ENCODE data around the gene KCNJ1.

The KCNJ1 gene

GRCh38 chr11:128867277-128867676 is at the start of gene KCNJ1:
Gene KCNJ1 (minus strand): TSS chr11:128867296. CDS start chr11:128840243, 27,053 bp downstream.
- no peak for DNase-seq

DNA sequence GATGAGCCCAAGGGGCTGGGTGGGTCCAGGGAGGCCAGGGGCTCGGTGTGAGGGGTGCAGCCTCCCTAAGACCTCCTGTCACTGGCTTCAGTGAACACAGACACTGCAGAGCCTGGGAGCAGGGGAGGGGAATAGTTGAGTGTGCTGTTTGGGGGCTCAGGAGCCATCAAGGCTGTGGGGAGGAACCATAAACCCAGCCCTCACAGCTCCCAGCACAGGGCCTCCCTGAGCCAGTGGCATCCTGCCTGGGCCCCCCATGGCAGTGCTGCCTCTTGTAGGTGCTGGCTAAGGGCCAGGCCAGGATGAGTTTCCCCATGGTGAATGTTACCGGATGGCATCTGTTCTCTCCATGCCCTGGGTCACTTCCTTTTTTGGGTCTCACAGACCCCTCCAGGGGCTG is 49.6 kb upstream of the KCNJ1 start:
- DNase-seq = no peak

GRCh38 chr11:128916037-128916572 is 49.0 kb upstream of the KCNJ1 start:
- DNase-seq = no peak

- DNase-seq = no peak
Observed at GRCh38 chr11:128915149-128915521, 48.0 kb upstream of the KCNJ1 start.

GRCh38 chr11:128914216-128915148 is 47.4 kb upstream of the KCNJ1 start:
- DNase-seq = no peak

DNA sequence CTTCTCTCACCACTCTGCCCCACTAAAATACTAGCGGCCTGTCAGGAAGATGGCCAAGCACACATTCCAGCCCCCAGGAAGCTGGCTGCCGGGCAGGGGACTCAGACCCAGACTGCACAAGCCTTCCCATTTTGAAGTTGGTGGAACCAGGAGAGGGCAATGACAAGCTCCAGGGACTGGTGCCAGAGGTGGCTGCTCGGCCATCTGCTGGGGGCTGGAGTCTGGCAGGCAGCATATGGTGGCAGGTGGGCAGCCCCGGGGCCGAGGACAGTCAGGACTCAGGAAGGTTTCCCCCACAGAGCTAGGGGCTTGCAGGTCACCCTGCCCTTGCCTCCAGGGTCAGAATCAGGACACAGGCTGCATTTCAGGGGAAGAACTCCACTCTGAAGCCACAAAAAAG is 46.7 kb upstream of the KCNJ1 start:
- no peak for DNase-seq

DNA sequence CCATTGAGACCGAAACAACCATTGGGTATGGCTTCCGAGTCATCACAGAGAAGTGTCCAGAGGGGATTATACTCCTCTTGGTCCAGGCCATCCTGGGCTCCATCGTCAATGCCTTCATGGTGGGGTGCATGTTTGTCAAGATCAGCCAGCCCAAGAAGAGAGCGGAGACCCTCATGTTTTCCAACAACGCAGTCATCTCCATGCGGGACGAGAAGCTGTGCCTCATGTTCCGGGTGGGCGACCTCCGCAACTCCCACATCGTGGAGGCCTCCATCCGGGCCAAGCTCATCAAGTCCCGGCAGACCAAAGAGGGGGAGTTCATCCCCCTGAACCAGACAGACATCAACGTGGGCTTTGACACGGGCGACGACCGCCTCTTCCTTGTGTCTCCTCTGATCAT is 44.6 kb upstream of the KCNJ1 start:
- DNase-seq = no peak

- DNase-seq = no peak
Observed at GRCh38 chr11:128911239-128911638, 44.1 kb upstream of the KCNJ1 start.

DNA sequence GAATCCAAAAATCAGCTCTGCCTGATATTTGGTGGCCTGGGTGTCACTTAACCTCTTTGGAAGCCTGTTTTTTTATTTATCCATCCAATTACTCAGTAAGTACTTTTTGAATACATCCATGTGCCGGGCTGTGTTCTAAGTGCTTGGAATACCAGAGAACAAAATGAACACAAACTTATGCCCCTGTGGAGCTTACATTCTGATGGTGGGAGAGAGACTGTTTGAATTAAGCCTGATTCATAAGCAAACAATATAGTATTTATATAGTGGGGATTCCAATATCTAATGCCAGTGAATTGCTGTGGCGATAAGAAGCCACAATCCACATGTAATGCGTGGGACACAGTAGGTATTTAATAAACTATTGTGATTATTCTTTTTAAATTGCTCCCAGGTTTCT is 43.5 kb upstream of the KCNJ1 start:
- no peak for DNase-seq

DNA sequence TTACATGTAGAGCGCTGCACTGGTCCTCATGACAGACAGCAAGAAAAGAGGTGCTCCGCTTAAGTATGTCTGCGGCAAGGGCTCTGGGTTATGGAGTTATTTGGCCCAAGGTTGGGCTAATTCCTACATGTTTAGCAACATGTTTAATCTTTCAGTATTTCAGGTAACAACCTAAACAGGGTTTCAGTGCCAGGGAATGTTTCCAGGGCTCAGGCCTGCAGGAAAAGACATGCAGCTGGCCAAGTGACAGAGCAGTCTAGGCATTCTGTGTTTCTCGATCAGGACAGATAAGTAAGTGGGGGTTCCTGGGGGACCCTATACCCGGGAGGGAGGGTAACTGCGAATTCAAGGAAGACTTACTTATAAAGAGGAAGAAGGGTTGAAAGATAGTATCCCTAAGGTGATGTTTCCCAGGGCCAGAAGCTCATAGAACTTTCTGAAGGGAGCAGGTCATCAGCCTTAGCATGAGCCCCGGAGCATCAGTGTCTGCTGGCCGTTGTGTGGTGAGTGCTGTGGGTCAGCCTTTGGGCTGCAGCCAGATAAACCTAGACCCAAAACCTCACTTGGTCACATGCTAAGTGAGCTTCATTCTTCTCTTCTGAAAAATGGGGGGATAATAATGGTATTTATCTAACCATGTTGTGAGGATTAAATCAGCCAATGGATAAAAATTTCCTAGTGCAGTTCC is 42.5 kb upstream of the KCNJ1 start:
- no peak for DNase-seq

GRCh38 chr11:128908391-128909246 is 41.5 kb upstream of the KCNJ1 start:
- no peak for DNase-seq

DNA sequence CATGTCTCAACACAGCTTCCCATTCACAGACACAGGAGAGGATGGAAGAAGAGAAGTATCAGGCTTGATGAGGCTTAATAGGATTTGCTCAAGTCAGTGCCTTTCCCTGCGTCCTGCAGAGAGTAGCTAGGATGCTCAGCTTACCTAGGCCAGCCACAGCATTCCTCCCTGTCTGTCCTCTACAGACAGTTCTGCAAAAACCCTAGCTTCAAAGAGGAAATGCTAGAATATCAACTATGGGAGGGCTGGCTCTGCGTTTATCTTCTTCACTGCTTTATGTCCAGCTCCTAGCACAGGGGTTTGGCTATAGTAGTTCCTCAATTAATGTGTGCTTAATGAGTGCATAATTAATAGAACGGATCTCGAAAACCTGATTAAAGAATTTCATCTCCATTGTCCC is 40.5 kb upstream of the KCNJ1 start:
- no peak for DNase-seq

- no peak for DNase-seq
Observed at GRCh38 chr11:128906185-128907050, 39.3 kb upstream of the KCNJ1 start.

DNA sequence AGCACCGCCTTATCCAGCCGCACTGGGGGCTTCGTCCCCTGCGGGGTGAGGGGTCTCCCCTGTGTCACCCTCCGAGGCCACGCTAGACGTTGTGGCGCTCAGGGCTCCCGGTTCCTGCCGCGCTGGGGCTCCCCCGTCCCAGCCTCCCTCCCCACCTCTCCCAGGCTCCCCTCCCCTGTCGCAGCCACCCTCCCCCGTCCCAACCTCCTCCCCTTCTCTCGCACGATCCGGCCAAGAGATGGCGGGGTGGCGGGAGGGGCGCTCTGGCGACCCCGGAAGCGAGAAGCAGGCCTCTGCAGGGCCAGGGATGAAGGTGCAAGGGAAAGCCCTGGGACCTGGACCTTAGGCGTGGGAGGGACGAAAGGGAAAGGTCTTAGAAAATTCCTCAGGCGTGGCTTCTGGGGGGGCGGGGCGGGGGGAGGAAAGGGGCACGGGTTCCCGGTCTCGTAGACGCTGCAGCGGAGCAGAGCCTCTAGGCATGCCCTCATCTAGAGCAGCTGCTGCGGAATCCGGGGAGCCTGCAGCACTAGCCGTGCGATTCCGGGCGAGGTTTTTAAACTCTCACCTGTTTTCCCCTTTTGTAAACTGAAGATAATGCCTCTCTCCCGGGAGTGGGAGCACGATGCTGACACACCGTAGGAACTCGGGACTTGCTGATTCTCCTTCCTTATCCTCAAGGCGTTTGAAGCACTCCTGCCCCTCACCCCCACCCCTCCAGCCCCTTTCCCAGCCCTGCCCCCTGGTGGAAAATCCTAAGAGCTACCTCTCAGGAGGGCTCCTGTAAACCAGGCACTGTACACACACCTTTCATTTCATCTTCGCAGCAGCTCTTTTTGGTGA is 38.5 kb upstream of the KCNJ1 start:
- DNase-seq = peak; percentile 76

- DNase-seq = peak; percentile 80 to 82
Observed at GRCh38 chr11:128904656-128905344, 37.7 kb upstream of the KCNJ1 start.

DNA sequence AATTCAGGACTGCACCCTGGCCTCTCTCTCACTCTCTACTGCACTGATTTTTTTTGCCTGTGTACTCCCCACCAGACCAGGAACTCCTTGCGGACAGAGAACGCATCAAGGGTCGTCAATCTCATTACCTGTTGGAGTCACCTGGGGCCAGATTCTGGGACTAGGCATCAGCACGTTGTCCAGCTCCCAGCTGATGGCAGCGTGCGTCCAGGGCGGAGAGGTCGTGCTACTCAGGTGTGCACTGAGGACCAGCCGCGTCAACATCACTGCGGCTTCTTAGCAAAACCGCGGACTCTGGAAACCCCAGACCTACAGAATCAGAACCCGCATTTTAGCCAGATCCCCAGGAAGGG is 37.2 kb upstream of the KCNJ1 start:
- no peak for DNase-seq

DNA sequence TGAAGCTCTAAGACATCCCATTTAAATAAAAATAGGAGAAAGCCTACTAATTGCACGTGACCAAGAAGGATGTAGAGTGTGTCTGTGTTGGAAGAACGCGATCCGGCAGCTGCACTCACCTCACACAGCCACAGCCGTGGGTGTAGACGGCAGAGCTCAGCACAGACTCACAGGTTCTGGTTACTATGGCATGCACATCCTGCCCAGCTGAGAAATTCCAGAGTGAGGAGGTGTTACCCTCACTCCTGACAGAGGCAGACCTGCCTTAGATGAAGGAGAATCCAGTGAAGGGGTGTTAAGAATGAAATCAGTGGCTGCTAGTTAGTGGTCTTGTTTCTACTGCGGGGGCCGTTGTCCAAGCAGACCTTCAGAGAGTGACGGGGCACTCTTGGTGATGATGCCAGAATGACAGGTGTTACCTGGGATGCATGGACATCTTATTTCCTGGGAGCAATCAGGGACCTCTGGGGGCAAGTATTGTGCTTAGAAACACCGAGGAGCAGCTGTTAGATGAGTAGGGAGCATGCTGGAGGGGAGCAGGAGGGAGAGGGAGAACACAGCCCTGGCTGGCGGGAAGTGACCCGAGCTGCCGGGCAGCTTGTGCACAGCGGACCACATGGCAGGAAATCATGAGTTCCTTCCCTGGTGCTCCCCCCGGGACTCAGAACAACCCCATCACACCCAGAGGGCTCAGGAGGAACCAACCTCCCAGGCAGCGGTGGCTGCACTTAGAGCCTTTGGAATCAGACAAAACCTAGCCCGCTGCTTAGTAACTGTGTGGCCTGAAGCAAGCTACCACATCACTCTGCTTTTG is 36.4 kb upstream of the KCNJ1 start:
- peak in 1 of 2 experiments; percentile 18 for DNase-seq

DNA sequence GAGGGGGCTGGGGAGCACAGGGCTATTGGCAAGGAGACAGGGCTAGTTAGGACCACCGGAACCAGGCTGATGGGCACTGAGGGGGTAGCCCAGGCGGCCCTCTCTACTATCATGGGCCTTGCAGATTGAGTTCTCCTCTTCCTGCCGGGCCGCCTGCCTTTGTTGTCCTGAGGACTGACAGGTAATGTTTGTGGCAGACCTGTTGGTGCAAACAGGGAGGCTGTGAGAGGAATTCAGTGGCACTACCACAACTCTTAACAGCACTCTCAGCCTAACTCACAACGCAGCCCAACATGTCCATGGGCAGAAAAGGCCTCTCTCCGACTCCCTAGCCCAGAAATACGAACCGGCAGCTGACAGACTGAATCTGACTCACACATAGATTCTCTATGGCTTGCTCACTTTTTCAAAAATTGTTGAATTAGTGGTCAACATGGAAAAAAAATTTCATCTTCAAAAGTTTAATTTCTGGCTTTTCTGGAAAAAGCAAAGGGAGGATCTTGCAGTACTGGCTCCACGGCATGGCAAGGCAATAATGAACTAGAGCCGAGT is 35.5 kb upstream of the KCNJ1 start:
- DNase-seq = no peak

Measured in NCI-H2081 (cell line).